SK-N-SH (cell line): ENCODE results near the gene SLC25A47. TPM values are rescaled to one million over a fixed set of nuclear protein-coding genes. Genes with fewer than 3 reads are reported as not detected.

Experiments
- CTCF ChIA-PET: fragments of 300-600, 350-600 bp; formaldehyde crosslinking; extraction: SDS; loops from one replicate; lab custom pipeline; 2021; lab: Yijun Ruan, JAX
- POLR2A ChIA-PET: fragments of 350-600 bp; sonication (Branson Sonifier 250); formaldehyde crosslinking; extraction: SDS; loops from one replicate; lab custom pipeline; 2020; ENCODE audit warnings: antibody characterized with exemption, inconsistent platforms; lab: Yijun Ruan, JAX
- DNase-seq: peaks from one replicate; pipeline ENCODE4 v3.0.0; 2012
- H2AFZ ChIP-seq: fragments of 200-600 bp; sonication (generic); 2 replicates; pipeline ENCODE4 v1.8.1; 2016; ENCODE audit warnings: antibody characterized with exemption, mild to moderate bottlenecking, low read depth
- H3F3A ChIP-seq: fragments of 200-600 bp; sonication (generic); replicated peaks from 2 replicates; pipeline ENCODE3; 2016; ENCODE audit warnings: antibody characterized with exemption, mild to moderate bottlenecking; ENCODE audit not compliant: insufficient read depth
- H3K27ac ChIP-seq, 2 experiments: fragments of 200-500 bp in 1 of 2; fragments of 200-600 bp in 1 of 2; sonication (Bioruptor generic) in 1 of 2; sonication (generic), shearing (Covaris generic) in 1 of 2; 2 replicates each; pipeline versions ENCODE4 v1.5.1 to v1.6.1; 2014 to 2016; ENCODE audit warnings: low read depth in 2 of 2, inconsistent platforms in 1 of 2, low read length in 1 of 2, mild to moderate bottlenecking in 1 of 2, mixed read lengths in 1 of 2
- H3K27me3 ChIP-seq: fragments of 200-600 bp; sonication (generic), shearing (Covaris generic); 2 replicates; pipeline ENCODE4 v1.6.1; 2016; ENCODE audit warnings: mixed run types; ENCODE audit not compliant: insufficient read depth
- H3K36me3 ChIP-seq, 2 experiments: fragments of 200-500 bp in 1 of 2; fragments of 200-600 bp in 1 of 2; sonication (Bioruptor generic) in 1 of 2; sonication (generic) in 1 of 2; replicated peaks in 1 of 2; 2 replicates each; pipeline versions ENCODE3 to v1.5.1; 2014 to 2016; ENCODE audit warnings: low read length in 1 of 2, mild to moderate bottlenecking in 1 of 2; ENCODE audit not compliant: insufficient read depth in 2 of 2, control insufficient read depth in 1 of 2
- H3K4me1 ChIP-seq, 2 experiments: fragments of 200-500 bp in 1 of 2; fragments of 200-600 bp in 1 of 2; sonication (Bioruptor generic) in 1 of 2; sonication (generic), shearing (Covaris generic) in 1 of 2; 2 replicates each; pipeline versions ENCODE4 v1.5.1 to v1.6.1; 2014 to 2016; ENCODE audit warnings: low read depth in 1 of 2, low read length in 1 of 2, mixed run types in 1 of 2; ENCODE audit not compliant: insufficient read depth in 2 of 2, control insufficient read depth in 1 of 2
- H3K4me2 ChIP-seq: fragments of 200-600 bp; sonication (generic), shearing (Covaris generic); 2 replicates; pipeline ENCODE4 v1.6.1; 2017; ENCODE audit warnings: mixed run types
- H3K4me3 ChIP-seq, 2 experiments: fragments of 200-500 bp in 1 of 2; fragments of 200-600 bp in 1 of 2; sonication (Bioruptor generic) in 1 of 2; sonication (generic), shearing (Covaris generic) in 1 of 2; 2 replicates each; pipeline versions ENCODE4 v1.5.1 to v1.8.1; 2014 to 2016; ENCODE audit warnings: low read depth in 2 of 2, inconsistent platforms in 1 of 2, low read length in 1 of 2, mild to moderate bottlenecking in 1 of 2, mixed read lengths in 1 of 2, moderate library complexity in 1 of 2
- H3K79me2 ChIP-seq: fragments of 200-600 bp; sonication (generic); 2 replicates; pipeline ENCODE4 v1.8.1; 2017; ENCODE audit warnings: mild to moderate bottlenecking; ENCODE audit not compliant: insufficient read depth
- H3K9ac ChIP-seq: fragments of 200-600 bp; sonication (generic); 2 replicates; pipeline ENCODE4 v1.6.1; 2017; ENCODE audit warnings: mixed run types
- H3K9me2 ChIP-seq: fragments of 200-600 bp; sonication (generic); 2 replicates; pipeline ENCODE4 v1.6.1; 2017; ENCODE audit warnings: mixed run types
- H3K9me3 ChIP-seq: fragments of 200-600 bp; sonication (generic); 2 replicates; pipeline ENCODE4 v1.6.1; 2017; ENCODE audit warnings: mixed run types, mild to moderate bottlenecking, moderate library complexity
- H4K20me1 ChIP-seq: fragments of 200-600 bp; sonication (generic); 2 replicates; pipeline ENCODE4 v1.6.1; 2017; ENCODE audit warnings: mild to moderate bottlenecking, mixed run types; ENCODE audit not compliant: insufficient read depth
- GABPA ChIP-seq: IDR thresholded peaks from 2 replicates; pipeline ENCODE4 v1.4.0; 2012; ENCODE audit warnings: low read depth, mild to moderate bottlenecking
- JUND ChIP-seq: IDR thresholded peaks from 2 replicates; pipeline ENCODE4 v1.4.0; 2012
- MXI1 ChIP-seq: IDR thresholded peaks from 2 replicates; pipeline ENCODE4 v1.6.1; 2012; ENCODE audit warnings: mild to moderate bottlenecking, low read depth, low read length, improper control_type of control experiment
- NRF1 ChIP-seq: IDR thresholded peaks from 2 replicates; pipeline ENCODE4 v1.6.1; 2012; ENCODE audit warnings: low read depth, mild to moderate bottlenecking, low read length
- RCOR1 ChIP-seq: fragments of 150-350 bp; IDR thresholded peaks from 2 replicates; pipeline ENCODE4 v1.6.1; 2017; ENCODE audit warnings: antibody characterized with exemption, low read length
- RFX5 ChIP-seq: IDR thresholded peaks from 2 replicates; pipeline ENCODE4 v1.6.1; 2012; ENCODE audit warnings: mild to moderate bottlenecking, improper control_type of control experiment, low read length
- SMC3 ChIP-seq: IDR thresholded peaks from 2 replicates; pipeline ENCODE4 v1.6.1; 2012; ENCODE audit warnings: low read depth, low read length, improper control_type of control experiment
- YY1 ChIP-seq: IDR thresholded peaks from 2 replicates; pipeline ENCODE4 v1.4.0; 2012; ENCODE audit warnings: low read depth, mild to moderate bottlenecking
- WGBS: methylation state at CpG from one replicate; pipeline ENCODE4 v1.1.6; 2017; ENCODE audit warnings: low lambda C conversion rate; 5-methylcytosine and 5-hydroxymethylcytosine counted together
- polyA plus RNA-seq, 3 experiments: library from polyadenylated mRNA; depleted of rRNA; stranded (reverse); fragments of >200 nt; gene quantifications; 2 replicates each; pipeline ENCODE4 v1.2.3, GENCODE V29; 2012
- TF ChIP-seq, protein P1 (sequence below): fragments of 150-350 bp; IDR thresholded peaks from 2 replicates; pipeline ENCODE4 v1.6.1; 2016; ENCODE audit warnings: mild to moderate bottlenecking, low read depth, low read length
- TF ChIP-seq, protein P2 (sequence below): fragments of 150-350 bp; IDR thresholded peaks from 2 replicates; pipeline ENCODE4 v1.6.1; 2017; ENCODE audit warnings: antibody characterized with exemption, low read length, low read depth, borderline replicate concordance
- TF ChIP-seq, protein P3 (sequence below): fragments of 200-600 bp; sonication (generic); IDR thresholded peaks from 2 replicates; pipeline ENCODE4 v1.6.1; 2017; ENCODE audit warnings: antibody characterized with exemption, mild to moderate bottlenecking, moderate library complexity
- TF ChIP-seq, protein P4 (sequence below): IDR thresholded peaks from 2 replicates; pipeline ENCODE4 v1.4.0; 2012; ENCODE audit warnings: low read depth, borderline replicate concordance

The SLC25A47 gene
- polyA plus RNA-seq, 1 of the 3 experiments (the other 2 are of a cell fraction): not detected

DNA sequence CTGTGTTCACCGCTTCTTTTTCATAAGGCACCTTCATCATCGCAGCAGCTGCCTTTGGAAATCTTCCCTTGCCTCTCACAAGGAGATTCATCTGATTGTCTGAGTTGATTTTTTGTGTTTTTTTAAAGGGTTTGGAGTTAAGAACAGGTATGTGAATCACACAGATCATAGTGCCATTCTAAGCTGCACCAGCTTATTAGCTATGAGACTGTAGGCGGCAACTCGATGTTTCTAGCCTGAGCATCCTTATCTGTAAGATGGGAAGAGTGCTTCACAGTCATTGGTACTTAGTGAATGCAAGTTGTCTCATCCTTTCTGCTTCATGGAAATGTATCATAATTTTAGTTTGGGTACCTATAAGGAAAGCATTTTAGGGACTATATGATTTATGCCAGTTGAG is 48.9 kb upstream of the SLC25A47 start:
- peaks cover 4 to 10% of the 10 kb centered on the region in 2 experiments for H3K4me1 ChIP-seq
- H3K79me2 ChIP-seq: peaks cover 100% of the 10 kb centered on the region
- no peak overlapping the region for H3K4me2 ChIP-seq
- H3F3A ChIP-seq: peaks cover 9% of the 10 kb centered on the region
- ChIA-PET CTCF (interaction anchor here (1.1 to 8.9 kb wide), 4 partner anchors 10 to 102 kb away, joined by 4 to 58 read pairs (median 14); partner anchors contain the start of gene WDR25), POLR2A (no interaction called here)
- H3K27me3 ChIP-seq: no peaks in the 10 kb centered on the region
- DNase-seq: no peak
- no peaks in the 10 kb centered on the region for H3K9me2 ChIP-seq
- no peak overlapping the region for H3K9ac ChIP-seq
- no peaks in the 10 kb centered on the region for H3K9me3 ChIP-seq
- peaks cover 26 to 37% of the 10 kb centered on the region in 2 experiments for H3K36me3 ChIP-seq
- 98% methylated on average over 4 of the region's 4 CpGs for WGBS
- no peak overlapping the region; a peak in 1 of 4 replicates for H3K27ac ChIP-seq
- H4K20me1 ChIP-seq: peaks cover 92% of the 10 kb centered on the region
- H2AFZ ChIP-seq: no peak overlapping the region
- H3K4me3 ChIP-seq: no peak overlapping the region
- TF ChIP-seq RCOR1 (no peak), SMC3 (no peak), JUND (no peak), RFX5 (no peak), YY1 (no peak)
- TF ChIP-seq, protein P1, sequence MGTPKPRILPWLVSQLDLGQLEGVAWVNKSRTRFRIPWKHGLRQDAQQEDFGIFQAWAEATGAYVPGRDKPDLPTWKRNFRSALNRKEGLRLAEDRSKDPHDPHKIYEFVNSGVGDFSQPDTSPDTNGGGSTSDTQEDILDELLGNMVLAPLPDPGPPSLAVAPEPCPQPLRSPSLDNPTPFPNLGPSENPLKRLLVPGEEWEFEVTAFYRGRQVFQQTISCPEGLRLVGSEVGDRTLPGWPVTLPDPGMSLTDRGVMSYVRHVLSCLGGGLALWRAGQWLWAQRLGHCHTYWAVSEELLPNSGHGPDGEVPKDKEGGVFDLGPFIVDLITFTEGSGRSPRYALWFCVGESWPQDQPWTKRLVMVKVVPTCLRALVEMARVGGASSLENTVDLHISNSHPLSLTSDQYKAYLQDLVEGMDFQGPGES: no peak
- TF ChIP-seq, protein P2, sequence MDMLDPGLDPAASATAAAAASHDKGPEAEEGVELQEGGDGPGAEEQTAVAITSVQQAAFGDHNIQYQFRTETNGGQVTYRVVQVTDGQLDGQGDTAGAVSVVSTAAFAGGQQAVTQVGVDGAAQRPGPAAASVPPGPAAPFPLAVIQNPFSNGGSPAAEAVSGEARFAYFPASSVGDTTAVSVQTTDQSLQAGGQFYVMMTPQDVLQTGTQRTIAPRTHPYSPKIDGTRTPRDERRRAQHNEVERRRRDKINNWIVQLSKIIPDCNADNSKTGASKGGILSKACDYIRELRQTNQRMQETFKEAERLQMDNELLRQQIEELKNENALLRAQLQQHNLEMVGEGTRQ: no peak
- TF ChIP-seq, protein P3, sequence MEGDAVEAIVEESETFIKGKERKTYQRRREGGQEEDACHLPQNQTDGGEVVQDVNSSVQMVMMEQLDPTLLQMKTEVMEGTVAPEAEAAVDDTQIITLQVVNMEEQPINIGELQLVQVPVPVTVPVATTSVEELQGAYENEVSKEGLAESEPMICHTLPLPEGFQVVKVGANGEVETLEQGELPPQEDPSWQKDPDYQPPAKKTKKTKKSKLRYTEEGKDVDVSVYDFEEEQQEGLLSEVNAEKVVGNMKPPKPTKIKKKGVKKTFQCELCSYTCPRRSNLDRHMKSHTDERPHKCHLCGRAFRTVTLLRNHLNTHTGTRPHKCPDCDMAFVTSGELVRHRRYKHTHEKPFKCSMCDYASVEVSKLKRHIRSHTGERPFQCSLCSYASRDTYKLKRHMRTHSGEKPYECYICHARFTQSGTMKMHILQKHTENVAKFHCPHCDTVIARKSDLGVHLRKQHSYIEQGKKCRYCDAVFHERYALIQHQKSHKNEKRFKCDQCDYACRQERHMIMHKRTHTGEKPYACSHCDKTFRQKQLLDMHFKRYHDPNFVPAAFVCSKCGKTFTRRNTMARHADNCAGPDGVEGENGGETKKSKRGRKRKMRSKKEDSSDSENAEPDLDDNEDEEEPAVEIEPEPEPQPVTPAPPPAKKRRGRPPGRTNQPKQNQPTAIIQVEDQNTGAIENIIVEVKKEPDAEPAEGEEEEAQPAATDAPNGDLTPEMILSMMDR: no peak

DNA sequence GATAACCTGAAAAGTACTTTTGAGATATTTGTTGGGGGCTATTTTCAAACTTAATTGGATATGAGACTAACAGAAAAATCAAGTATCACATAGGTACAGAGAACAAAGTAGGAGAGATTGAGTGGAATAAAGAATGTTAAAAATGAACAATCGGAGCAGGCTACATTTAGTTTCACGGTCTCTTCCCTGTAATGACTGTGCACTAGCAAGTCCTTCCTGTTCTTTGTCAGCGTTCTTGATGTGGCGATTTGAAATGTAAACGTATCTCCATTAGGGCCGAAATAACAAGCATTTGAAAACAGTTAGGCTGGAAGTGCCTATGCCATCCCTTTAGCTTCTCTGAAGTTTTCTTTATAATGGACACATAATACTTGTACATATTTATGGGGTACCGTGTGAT is 47.9 kb upstream of the SLC25A47 start:
- H3K27me3 ChIP-seq: no peaks in the 10 kb centered on the region
- H3K4me3 ChIP-seq: no peak overlapping the region

More for the DNA sequence above, 47.9 kb upstream of the SLC25A47 start:
- Histone ChIP-seq H3K79me2 (peaks cover 100% of the 10 kb centered on the region), H3K36me3 (peaks cover 31 to 41% of the 10 kb centered on the region in 2 experiments), H3F3A (peaks cover 10% of the 10 kb centered on the region), H2AFZ (no peak overlapping the region), H3K9me2 (no peaks in the 10 kb centered on the region), H3K4me2 (no peak overlapping the region), H4K20me1 (peaks cover 92% of the 10 kb centered on the region), H3K9me3 (no peaks in the 10 kb centered on the region), H3K9ac (no peak overlapping the region), H3K27ac (no peak overlapping the region), H3K4me1 (peaks cover 4 to 11% of the 10 kb centered on the region in 2 experiments)
- POLR2A ChIA-PET: no interaction called here
- CTCF ChIA-PET: interaction anchor here (4.9 to 8.9 kb wide), 2 partner anchors 9 to 101 kb away, joined by 22 to 58 read pairs; partner anchors contain the start of gene WDR25
- DNase-seq: no peak
- TF ChIP-seq, protein P4, sequence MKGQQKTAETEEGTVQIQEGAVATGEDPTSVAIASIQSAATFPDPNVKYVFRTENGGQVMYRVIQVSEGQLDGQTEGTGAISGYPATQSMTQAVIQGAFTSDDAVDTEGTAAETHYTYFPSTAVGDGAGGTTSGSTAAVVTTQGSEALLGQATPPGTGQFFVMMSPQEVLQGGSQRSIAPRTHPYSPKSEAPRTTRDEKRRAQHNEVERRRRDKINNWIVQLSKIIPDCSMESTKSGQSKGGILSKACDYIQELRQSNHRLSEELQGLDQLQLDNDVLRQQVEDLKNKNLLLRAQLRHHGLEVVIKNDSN: no peak
- TF ChIP-seq, protein P1: no peak
- TF ChIP-seq, protein P2: no peak
- TF ChIP-seq MXI1: no peak
- no peak for TF ChIP-seq NRF1
- TF ChIP-seq GABPA: no peak
- TF ChIP-seq, all 33 proteins: peak for 0
- 92% methylated on average over 7 of the region's 7 CpGs for WGBS
